ENCODE data around the gene HHIPL2.
A peak's percentile ranks its signal among the peaks of the same experiment; 100 is the strongest.
"Not testable (repeated sequence)": the region's sequence is repeated elsewhere in the genome, so short reads cannot be mapped to it uniquely, and the experiment has no call there.

Gene HHIPL2

DNA sequence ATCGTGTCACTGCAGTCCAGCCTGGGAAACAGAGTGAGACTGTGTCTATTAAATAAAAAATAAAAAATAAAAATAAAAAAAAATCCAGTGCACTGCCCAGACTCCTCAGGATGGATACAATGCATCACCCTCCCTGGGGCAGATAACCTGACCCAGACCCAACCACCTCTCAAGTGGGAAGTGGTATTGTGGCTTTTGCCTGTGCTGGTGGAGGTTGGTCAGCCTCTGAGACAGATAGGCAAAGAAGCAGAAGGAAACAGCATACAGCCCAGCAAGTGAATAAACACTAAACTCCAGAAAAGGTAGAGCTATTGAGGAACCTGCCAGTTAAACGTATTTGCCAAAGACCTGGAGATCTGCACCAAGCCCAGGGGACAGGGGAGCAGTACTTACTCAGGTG, 22.0 kb downstream of the HHIPL2 start:
- TF ChIP-seq, protein P1, sequence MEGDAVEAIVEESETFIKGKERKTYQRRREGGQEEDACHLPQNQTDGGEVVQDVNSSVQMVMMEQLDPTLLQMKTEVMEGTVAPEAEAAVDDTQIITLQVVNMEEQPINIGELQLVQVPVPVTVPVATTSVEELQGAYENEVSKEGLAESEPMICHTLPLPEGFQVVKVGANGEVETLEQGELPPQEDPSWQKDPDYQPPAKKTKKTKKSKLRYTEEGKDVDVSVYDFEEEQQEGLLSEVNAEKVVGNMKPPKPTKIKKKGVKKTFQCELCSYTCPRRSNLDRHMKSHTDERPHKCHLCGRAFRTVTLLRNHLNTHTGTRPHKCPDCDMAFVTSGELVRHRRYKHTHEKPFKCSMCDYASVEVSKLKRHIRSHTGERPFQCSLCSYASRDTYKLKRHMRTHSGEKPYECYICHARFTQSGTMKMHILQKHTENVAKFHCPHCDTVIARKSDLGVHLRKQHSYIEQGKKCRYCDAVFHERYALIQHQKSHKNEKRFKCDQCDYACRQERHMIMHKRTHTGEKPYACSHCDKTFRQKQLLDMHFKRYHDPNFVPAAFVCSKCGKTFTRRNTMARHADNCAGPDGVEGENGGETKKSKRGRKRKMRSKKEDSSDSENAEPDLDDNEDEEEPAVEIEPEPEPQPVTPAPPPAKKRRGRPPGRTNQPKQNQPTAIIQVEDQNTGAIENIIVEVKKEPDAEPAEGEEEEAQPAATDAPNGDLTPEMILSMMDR (IDR thresholded peaks at IDR 0.05; ENCODE audit: insufficient read depth, low read depth, low read length, missing control alignments): no peak
- no peak for DNase-seq (ENCODE audit: low read depth)
- H3K4me3 ChIP-seq (ENCODE audit: low read length): no peak overlapping the region

DNA sequence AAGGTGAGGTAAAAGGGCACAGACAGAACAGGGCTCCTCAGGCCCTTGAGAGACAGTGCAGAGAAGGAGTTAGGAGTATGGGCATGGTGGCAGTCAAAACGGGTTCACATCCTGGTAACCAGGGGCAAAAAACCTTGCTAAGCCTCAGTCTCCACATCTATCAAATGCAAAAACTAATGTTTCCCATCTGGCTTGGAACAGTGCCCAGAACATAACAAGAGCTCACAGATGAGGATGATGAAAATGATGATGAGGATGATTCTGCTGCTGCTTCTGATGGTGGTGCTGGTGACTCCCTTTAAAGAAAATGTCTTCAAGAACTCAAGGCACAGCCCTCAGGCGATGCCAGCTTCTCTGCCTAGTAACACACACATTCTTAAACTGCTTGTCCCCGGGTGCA, 24.1 kb downstream of the HHIPL2 start:
- TF ChIP-seq, protein P1 (IDR thresholded peaks at IDR 0.05; ENCODE audit: insufficient read depth, low read depth, low read length, missing control alignments): no peak
- DNase-seq (ENCODE audit: low read depth): no peak
- no peak overlapping the region for H3K4me3 ChIP-seq (ENCODE audit: low read length)

DNA sequence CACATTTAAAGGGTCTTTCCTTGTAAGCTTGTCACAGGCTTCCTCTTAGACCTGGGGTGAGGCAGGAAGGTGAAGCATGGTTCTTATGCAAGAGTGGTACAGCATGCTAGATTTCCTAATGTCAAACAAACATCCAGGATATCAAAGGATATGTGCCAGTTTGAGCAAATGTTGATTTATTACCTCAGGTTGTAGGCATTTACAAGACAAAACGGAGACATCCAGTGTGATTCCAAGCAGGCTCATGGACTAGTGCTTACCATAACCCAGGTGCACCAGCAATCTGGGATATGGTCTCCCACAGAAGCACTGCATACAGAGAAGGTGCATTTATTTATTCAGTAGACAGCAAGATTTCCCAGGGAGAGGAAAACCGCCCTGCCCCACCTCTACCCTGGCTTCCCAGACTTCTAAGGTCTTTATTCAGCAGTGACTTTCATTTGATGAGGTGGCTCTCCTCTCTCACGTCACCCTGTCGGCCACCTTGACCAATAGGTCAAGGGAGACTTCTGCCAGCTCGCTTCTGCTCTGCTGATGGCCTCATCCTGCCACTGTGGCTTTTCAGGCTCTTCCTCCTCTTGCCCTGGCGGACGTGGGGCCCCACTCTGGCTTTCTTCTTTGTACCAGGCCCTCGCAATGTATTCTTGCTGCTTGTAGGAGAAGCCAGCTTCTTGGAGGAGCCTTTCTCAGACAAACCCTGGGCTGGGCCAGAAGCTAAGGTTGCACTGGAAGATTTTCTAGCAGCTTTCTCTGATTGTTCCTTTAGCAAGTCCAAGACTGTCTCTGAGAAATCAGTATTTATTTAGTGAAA, 25.6 kb downstream of the HHIPL2 start:
- DNase-seq (ENCODE audit: low read depth): peak; percentile 78
- H3K4me3 ChIP-seq (ENCODE audit: low read length): no peak overlapping the region
- TF ChIP-seq, protein P1 (IDR thresholded peaks at IDR 0.05; ENCODE audit: insufficient read depth, low read depth, low read length, missing control alignments): no peak

DNA sequence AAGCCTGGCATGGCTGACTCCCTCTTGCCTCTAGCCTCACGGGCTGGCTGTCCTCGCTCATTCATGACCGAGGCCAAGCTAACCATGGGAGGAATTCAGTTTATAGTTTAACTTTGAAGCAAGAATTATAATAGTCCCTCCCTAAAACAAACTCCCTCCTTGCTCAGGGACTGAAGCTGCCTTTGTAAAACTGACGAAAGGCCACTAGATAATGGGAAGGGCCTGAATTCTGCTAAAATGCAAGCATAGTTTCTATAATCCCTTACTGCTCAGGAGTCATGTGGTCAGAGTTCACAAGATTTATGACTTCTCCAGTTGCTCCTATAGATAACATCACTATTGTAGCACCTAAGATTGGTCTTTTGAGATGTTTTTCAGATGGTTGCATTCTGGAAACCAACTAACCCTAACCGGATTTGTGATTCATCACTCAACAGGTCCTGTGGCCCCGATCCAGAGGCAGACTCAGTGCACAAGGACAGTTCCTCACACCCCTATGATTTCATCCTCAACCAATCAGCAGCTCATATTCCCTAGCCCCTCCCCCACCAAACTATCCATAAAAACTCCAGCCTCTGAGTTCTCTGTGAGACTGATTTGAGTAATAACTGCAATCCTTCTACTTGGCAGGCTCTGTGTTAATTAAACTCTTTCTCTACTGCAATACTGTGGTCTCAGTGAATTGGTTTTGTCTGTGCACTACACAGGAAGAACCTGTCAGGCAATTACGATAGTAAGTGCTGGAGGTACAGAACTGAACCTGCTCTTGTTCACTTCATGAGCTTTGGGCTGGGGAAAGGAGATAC, 26.4 kb downstream of the HHIPL2 start:
- TF ChIP-seq, protein P1 (IDR thresholded peaks at IDR 0.05; ENCODE audit: insufficient read depth, low read depth, low read length, missing control alignments): no peak
- DNase-seq (ENCODE audit: low read depth): peak; percentile 91
- H3K4me3 ChIP-seq (ENCODE audit: low read length): no peak overlapping the region

DNA sequence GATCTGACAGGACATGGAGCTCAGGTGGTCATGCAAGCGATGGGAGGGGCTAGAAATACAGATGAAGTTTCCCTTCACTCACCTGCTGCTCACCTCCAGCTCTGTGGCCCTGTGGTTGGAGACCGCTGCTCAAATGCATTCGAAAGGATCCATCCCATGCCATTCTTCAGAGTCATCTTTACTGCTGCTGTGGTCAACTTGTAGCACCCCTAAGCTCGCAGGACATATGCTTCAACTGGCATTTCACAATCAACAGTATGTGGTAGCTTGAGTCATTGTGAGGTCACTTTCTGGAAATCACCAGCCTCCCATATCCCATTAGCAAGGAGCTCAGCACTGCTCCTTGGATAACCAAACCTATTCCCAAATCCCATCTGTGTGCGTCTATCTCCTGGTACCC, 58.4 kb downstream of the HHIPL2 start:
- DNase-seq (ENCODE audit: low read depth): peak; percentile 84

DNA sequence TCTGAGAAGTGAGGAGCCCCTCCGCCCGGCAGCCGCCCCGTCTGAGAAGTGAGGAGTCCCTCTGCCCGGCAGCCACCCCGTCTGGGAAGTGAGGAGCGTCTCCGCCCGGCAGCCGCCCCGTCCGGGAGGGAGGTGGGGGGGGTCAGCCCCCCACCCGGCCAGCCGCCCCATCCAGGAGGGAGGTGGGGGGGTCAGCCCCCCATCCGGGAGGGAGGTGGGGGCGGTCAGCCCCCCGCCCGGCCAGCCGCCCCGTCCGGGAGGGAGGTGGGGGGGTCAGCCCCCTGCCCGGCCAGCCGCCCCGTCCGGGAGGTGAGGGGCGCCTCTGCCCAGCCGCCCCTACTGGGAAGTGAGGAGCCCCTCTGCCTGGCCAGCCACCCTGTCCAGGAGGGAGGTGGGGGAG, 60.1 kb downstream of the HHIPL2 start:
- DNase-seq (ENCODE audit: low read depth): not testable (repeated sequence)

More for the DNA sequence above, 58.4 kb downstream of the HHIPL2 start:
- H3K4me3 ChIP-seq (ENCODE audit: low read length): not testable (repeated sequence)

DNA sequence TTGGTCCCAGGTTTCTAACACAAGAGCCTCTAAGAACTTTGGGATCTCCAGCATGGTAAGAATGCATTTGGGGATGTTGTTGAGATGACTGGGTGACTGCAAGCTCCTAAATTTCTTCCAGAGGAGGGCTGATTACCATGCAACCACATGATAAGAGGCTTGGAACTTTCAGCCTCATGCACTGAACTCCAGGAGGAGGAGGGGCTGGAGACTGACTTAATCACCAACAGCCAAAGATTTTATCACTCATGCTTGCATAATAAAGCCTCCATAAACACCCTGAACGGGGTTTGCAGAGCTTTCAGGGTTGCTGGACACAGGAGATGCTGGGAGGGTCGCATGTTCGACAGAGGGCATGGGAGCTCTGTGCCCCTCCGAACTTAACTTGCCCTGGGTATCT, 63.9 kb downstream of the HHIPL2 start:
- not testable (repeated sequence) for DNase-seq (ENCODE audit: low read depth); H3K4me3 ChIP-seq (ENCODE audit: low read length)

More for the DNA sequence above, 60.1 kb downstream of the HHIPL2 start:
- H3K4me3 ChIP-seq (ENCODE audit: low read length): not testable (repeated sequence)

DNA sequence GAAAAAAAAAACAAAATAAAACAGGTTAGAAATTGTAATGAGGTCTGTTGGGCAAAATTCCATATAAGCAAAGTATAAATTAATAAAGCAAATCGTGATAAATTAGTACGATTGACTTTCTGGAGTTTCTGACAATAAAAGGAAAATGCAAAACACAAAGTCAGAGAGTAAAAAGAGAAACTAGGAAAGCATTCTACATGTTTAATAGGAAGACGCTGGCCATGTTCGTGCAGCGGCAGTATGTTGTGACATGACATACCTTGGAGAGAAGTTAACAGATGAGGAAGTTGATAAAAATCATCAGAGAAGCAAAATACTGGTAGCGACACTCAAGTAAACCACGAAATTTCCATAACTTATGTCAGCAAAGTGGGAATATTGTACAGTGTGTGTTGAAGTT, 68.3 kb downstream of the HHIPL2 start:
- not testable (repeated sequence) for DNase-seq (ENCODE audit: low read depth)

DNA sequence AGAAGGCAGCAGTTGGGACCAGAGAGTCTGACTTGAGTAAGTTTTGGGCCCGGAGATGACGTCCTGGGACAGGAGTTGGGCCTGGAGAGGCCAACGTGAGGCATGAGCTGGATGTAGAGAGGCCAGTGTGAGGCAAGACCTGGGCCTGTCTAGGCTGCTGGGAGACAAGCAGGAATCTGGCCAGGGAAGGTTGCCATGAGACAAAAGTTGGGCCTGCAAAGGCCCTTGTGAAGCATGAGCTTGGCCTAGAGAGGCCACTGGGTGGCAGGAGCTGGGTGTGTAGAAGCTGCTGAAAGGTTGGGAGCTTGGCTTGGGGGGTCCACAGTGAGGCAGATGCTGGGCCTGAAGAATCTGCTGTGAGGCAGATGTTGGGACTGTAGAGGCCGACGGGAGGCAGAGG, 71.5 kb downstream of the HHIPL2 start:
- DNase-seq (ENCODE audit: low read depth); H3K4me3 ChIP-seq (ENCODE audit: low read length): not testable (repeated sequence)

More for the DNA sequence above, 68.3 kb downstream of the HHIPL2 start:
- H3K4me3 ChIP-seq (ENCODE audit: low read length): not testable (repeated sequence)

DNA sequence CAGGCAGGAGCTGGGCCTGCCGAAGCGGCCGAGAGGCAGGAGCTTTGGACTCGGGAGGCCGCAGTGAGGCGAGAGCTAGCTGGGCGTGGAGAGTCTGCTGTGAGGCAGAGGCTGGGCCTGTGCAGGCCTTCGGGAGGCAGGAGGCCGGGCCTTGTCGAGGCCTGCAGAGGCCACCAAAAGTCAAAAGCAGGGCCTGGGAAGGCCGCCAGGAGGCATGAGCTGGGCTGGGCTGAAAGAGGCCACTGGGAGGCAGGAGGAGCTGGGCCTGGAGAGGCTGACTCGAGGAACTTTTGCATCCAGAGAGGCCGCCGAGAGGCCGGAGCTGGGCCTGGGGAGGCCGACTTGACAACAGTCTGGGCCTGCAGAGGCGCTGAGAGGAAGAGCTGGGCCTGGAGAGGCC, 74.2 kb downstream of the HHIPL2 start:
- H3K4me3 ChIP-seq (ENCODE audit: low read length); DNase-seq (ENCODE audit: low read depth): not testable (repeated sequence)

DNA sequence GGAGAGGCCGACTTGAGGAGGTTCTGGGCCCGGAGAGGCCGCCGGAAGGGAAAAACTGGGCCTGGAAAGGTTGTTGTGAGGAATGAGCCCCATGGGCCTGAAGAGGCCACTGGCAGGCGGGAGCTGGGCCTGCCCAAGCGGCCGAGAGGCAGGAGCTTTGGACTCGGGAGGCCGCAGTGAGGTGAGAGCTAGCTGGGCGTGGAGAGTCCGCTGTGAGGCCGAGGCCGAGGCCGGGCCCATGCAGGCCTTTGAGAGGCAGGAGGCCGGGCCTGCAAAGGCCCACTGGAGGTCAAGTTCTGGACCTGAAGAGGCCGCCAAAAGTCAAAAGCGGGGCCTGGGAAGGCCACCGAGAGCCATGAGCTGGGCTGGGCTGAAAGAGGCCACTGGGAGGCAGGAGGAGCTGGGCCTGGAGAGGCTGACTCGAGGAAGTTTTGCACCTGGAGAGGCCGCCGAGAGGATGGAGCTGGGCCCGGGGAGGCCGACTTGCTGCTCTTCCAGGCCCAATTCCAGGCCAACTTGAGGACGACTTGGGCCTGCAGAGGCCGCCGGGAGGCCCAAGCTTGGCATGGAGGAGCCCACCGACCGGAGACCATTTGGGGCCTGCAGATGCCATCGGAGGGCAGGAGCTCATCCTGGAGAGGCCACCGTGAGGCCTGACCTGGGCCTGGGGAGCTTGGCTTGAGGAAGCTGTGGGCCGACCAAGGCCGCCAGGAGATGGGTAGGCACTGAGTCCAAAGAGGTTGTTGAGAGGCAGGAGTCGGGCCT, 74.9 kb downstream of the HHIPL2 start:
- not testable (repeated sequence) for H3K4me3 ChIP-seq (ENCODE audit: low read length); DNase-seq (ENCODE audit: low read depth)
